Spleen (tissue), 11 donors: ENCODE measurements around the gene ZAR1. TPM values are rescaled to one million over a fixed set of nuclear protein-coding genes. Genes with fewer than 3 reads are reported as not detected.
"Not testable (repeated sequence)": the region's sequence is repeated elsewhere in the genome, so short reads cannot be mapped to it uniquely, and the experiment has no call there.

Experiments
- DNase-seq: peaks from one replicate; pipeline ENCODE4 v3.0.0-alpha.2; 2020
- H3K27ac ChIP-seq, 8 donors: fragments of 200-600 bp; sonication (generic) in 7 of 8; 1 replicate in 4 of 8; 2 replicates in 4 of 8; pipeline versions ENCODE4 v1.5.0 to v1.8.0; 2016 to 2021; ENCODE audit warnings: inconsistent platforms in 4 of 8, mild to moderate bottlenecking in 4 of 8, moderate library complexity in 1 of 8
- H3K27me3 ChIP-seq, 7 donors: fragments of 200-600 bp; sonication (generic) in 6 of 7; replicated peaks in 1 of 7; 1 replicate in 4 of 7; 2 replicates in 3 of 7; pipeline versions ENCODE4 v1.5.0 to v1.8.0; 2016 to 2021; ENCODE audit warnings: inconsistent platforms in 3 of 7, mild to moderate bottlenecking in 1 of 7
- H3K36me3 ChIP-seq, 6 donors: fragments of 200-600 bp; sonication (generic) in 5 of 6; 1 replicate in 4 of 6; 2 replicates in 2 of 6; pipeline versions ENCODE4 v1.5.0 to v1.8.0; 2016 to 2021; ENCODE audit warnings: inconsistent platforms in 2 of 6
- H3K4me1 ChIP-seq, 6 donors: fragments of 200-600 bp; sonication (generic) in 5 of 6; 1 replicate in 3 of 6; 2 replicates in 3 of 6; pipeline versions ENCODE4 v1.5.0 to v1.8.0; 2016 to 2021; ENCODE audit warnings: inconsistent platforms in 3 of 6
- H3K4me3 ChIP-seq, 8 donors: fragments of 200-600 bp; sonication (generic) in 7 of 8; 1 replicate in 4 of 8; 2 replicates in 4 of 8; pipeline versions ENCODE4 v1.5.0 to v1.8.0; 2016 to 2021; ENCODE audit warnings: inconsistent platforms in 4 of 8, mild to moderate bottlenecking in 4 of 8, moderate library complexity in 2 of 8
- H3K9me3 ChIP-seq, 8 donors: fragments of 200-600 bp; sonication (generic) in 7 of 8; 1 replicate in 4 of 8; 2 replicates in 4 of 8; pipeline versions ENCODE4 v1.5.0 to v1.8.0; 2016 to 2021; ENCODE audit warnings: inconsistent platforms in 4 of 8
- CTCF ChIP-seq, 11 experiments: fragments of 200-600 bp in 7 of 11; fragments of 450-650 bp in 4 of 11; sonication (generic) in 4 of 11; IDR thresholded peaks in 8 of 11; conservative IDR thresholded peaks in 3 of 11; 1 replicate in 7 of 11; 2 replicates in 4 of 11; pipeline versions ENCODE4 v1.4.0 to v1.8.0; 2016 to 2021; ENCODE audit warnings: antibody characterized with exemption in 11 of 11, inconsistent platforms in 4 of 11, mild to moderate bottlenecking in 1 of 11
- POLR2A ChIP-seq, 3 donors: fragments of 450-650 bp; IDR thresholded peaks; one replicate each; pipeline ENCODE4 v1.5.1; 2017; ENCODE audit warnings: antibody characterized with exemption in 3 of 3, mild to moderate bottlenecking in 1 of 3
- POLR2AphosphoS5 ChIP-seq, 3 donors: sonication (generic); formaldehyde crosslinking; IDR thresholded peaks; one replicate each; pipeline ENCODE4 v1.5.1; 2017; ENCODE audit warnings: antibody characterized with exemption in 3 of 3
- WGBS, 5 donors: extraction: QIAGEN DNeasy Blood & Tissue Kit in 3 of 5; methylation state at CpG; one replicate each; pipeline versions ENCODE4 v1.1.5 to v1.1.7; 2013 to 2018; 5-methylcytosine and 5-hydroxymethylcytosine counted together
- intact Hi-C: fragments of 100-400 bp; cut with DNase I; formaldehyde crosslinking; loops from one replicate; pipeline ENCODE4 v1.15.0; 2023; ENCODE audit warnings: low total_unique reads
- polyA plus RNA-seq, 3 donors: library from polyadenylated mRNA; stranded (reverse); fragments of 200-250 nt; gene quantifications; one replicate each; pipeline ENCODE4 v1.2.1, GENCODE V29; 2013
- total RNA-seq, 7 donors: library from RNA; depleted of rRNA in 3 of 7; stranded (reverse); fragments of >200 nt in 3 of 7; fragmentation: NEBNext Ultra II Directional in 4 of 7; extraction: Animal tissue kit (Norgen Biotek cat#: 25700) in 4 of 7; gene quantifications; one replicate each; pipeline versions ENCODE4 v1.1.0 to v1.2.1, GENCODE V29; 2016 to 2021
- donor health status: healthy with polysubstance abuse.
- donor health status: DM: no; HTN: no; CAD: no; lungs with moderate emphysema.
- donor health status: DM: no; HTN: no; CAD: no.
- donor health status: Bipolar disorder and iron deficiency.
- donor health status: healthy.
- donor health status: DM: no; HTN: no; CAD: no.
- donor health status: DM: yes; HTN: yes; CAD: no.

The ZAR1 gene
- total and polyA plus RNA-seq, 10 donors: not detected

GRCh38 chr4:48449151-48449550 is 40.9 kb upstream of the ZAR1 start:
- no peak for TF ChIP-seq POLR2AphosphoS5 (IDR thresholded peaks at IDR 0.05)
- no peak for TF ChIP-seq CTCF (IDR thresholded peaks at IDR 0.05 in 8 of 11, conservative IDR thresholded peaks at IDR 0.05 in 3 of 11)
- TF ChIP-seq POLR2A (IDR thresholded peaks at IDR 0.05): no peak
- no peak for DNase-seq
- intact Hi-C loops: loop anchor here (10.0 kb wide), 1 partner anchor 516 kb away; no protein-coding TSS in a partner anchor
- no peaks in the 10 kb centered on the region for H3K9me3 ChIP-seq
- H3K4me1 ChIP-seq: no peaks in the 10 kb centered on the region
- 87 to 93% (median 91%) methylated on average over 10 of the region's 10 CpGs for WGBS, 5 donors
- no peak overlapping the region for H3K27ac ChIP-seq
- H3K36me3 ChIP-seq: no peaks in the 10 kb centered on the region
- H3K4me3 ChIP-seq: no peak overlapping the region
- H3K27me3 ChIP-seq: peaks cover 0 to 4% (median 0%) of the 10 kb centered on the region in 7 donors

- Histone ChIP-seq H3K27me3 (peaks cover 0 to 3% (median 0%) of the 10 kb centered on the region in 7 donors), H3K4me3 (no peak overlapping the region), H3K36me3 (no peaks in the 10 kb centered on the region), H3K9me3 (no peaks in the 10 kb centered on the region), H3K4me1 (no peaks in the 10 kb centered on the region), H3K27ac (no peak overlapping the region)
- DNase-seq: no peak
- intact Hi-C loops: no loop called here
- TF ChIP-seq POLR2A (IDR thresholded peaks at IDR 0.05) (no peak), CTCF (IDR thresholded peaks at IDR 0.05 in 8 of 11, conservative IDR thresholded peaks at IDR 0.05 in 3 of 11) (no peak), POLR2AphosphoS5 (IDR thresholded peaks at IDR 0.05) (no peak)
- WGBS, 5 donors: 95 to 99% (median 97%) methylated on average over 3 of the region's 3 CpGs
Observed at GRCh38 chr4:48450740-48451139, 39.3 kb upstream of the ZAR1 start.

GRCh38 chr4:48451656-48452055 is 38.4 kb upstream of the ZAR1 start:
- DNase-seq, H3K27ac ChIP-seq, intact Hi-C loops, H3K4me1 ChIP-seq, H3K9me3 ChIP-seq, H3K27me3 ChIP-seq, H3K36me3 ChIP-seq, H3K4me3 ChIP-seq: not testable (repeated sequence)
- WGBS, 5 donors: 86 to 95% (median 92%) methylated on average over 3 of the region's 3 CpGs

GRCh38 chr4:48454591-48454990 is 35.5 kb upstream of the ZAR1 start:
- H3K9me3 ChIP-seq: peaks cover 0 to 5% (median 0%) of the 10 kb centered on the region in 8 donors
- no peak for DNase-seq
- H3K27ac ChIP-seq: no peak overlapping the region
- no peak overlapping the region for H3K4me3 ChIP-seq
- no peaks in the 10 kb centered on the region for H3K36me3 ChIP-seq
- no peaks in the 10 kb centered on the region for H3K4me1 ChIP-seq
- H3K27me3 ChIP-seq: peaks cover 0 to 3% (median 0%) of the 10 kb centered on the region in 7 donors
- WGBS, 5 donors: 90 to 94% (median 93%) methylated on average over 2 of the region's 2 CpGs
- TF ChIP-seq POLR2A (IDR thresholded peaks at IDR 0.05): no peak
- TF ChIP-seq POLR2AphosphoS5 (IDR thresholded peaks at IDR 0.05): no peak
- TF ChIP-seq CTCF (IDR thresholded peaks at IDR 0.05 in 8 of 11, conservative IDR thresholded peaks at IDR 0.05 in 3 of 11): no peak
- intact Hi-C loops: no loop called here

- Histone ChIP-seq H3K36me3 (no peaks in the 10 kb centered on the region), H3K27me3 (no peaks in the 10 kb centered on the region), H3K4me1 (no peaks in the 10 kb centered on the region), H3K27ac (no peak overlapping the region), H3K4me3 (no peak overlapping the region), H3K9me3 (peaks cover 0 to 8% (median 5%) of the 10 kb centered on the region in 8 donors)
- TF ChIP-seq CTCF (IDR thresholded peaks at IDR 0.05 in 8 of 11, conservative IDR thresholded peaks at IDR 0.05 in 3 of 11) (no peak), POLR2AphosphoS5 (IDR thresholded peaks at IDR 0.05) (no peak), POLR2A (IDR thresholded peaks at IDR 0.05) (no peak)
- intact Hi-C loops: no loop called here
- DNase-seq: no peak
Observed at GRCh38 chr4:48461000-48461399, 29.1 kb upstream of the ZAR1 start.
